NCI-H526 treated with DMSO at 0.1 percent for 48 hours (cell line): ENCODE measurements around the gene MAML1.
"Not testable (repeated sequence)": the region's sequence is repeated elsewhere in the genome, so short reads cannot be mapped to it uniquely, and the experiment has no call there.

Experiments used
- DNase-seq: peaks from one replicate; lab custom pipeline; 2025; lab: John Stamatoyannopoulos, UW

MAML1 gene

GRCh38 chr5:179734536-179735164, 2.0 kb downstream of the MAML1 start:
- DNase-seq: no peak

- DNase-seq: no peak
These were observed 6.1 kb downstream of the MAML1 start for GRCh38 chr5:179738742-179739141.

GRCh38 chr5:179744106-179744505, 11.5 kb downstream of the MAML1 start:
- not testable (repeated sequence) for DNase-seq

GRCh38 chr5:179746872-179747271, 14.2 kb downstream of the MAML1 start:
- DNase-seq: no peak

GRCh38 chr5:179747811-179748210, 15.2 kb downstream of the MAML1 start:
- DNase-seq: no peak

GRCh38 chr5:179749857-179750508, 17.4 kb downstream of the MAML1 start:
- DNase-seq: no peak

GRCh38 chr5:179753971-179754370, 21.3 kb downstream of the MAML1 start:
- DNase-seq: no peak

GRCh38 chr5:179755022-179755421, 22.4 kb downstream of the MAML1 start:
- no peak for DNase-seq

GRCh38 chr5:179758955-179759354, 26.3 kb downstream of the MAML1 start:
- no peak for DNase-seq

GRCh38 chr5:179759581-179760551, 27.2 kb downstream of the MAML1 start:
- DNase-seq: no peak

GRCh38 chr5:179762079-179762780, 29.6 kb downstream of the MAML1 start:
- DNase-seq: no peak

- DNase-seq: no peak
These were observed 30.2 kb downstream of the MAML1 start for GRCh38 chr5:179762781-179763176.

- DNase-seq: no peak
These were observed 30.8 kb downstream of the MAML1 start for GRCh38 chr5:179763215-179763945.

- no peak for DNase-seq
These were observed 31.4 kb downstream of the MAML1 start for GRCh38 chr5:179764056-179764455.

GRCh38 chr5:179765400-179765799, 32.8 kb downstream of the MAML1 start:
- DNase-seq: no peak

- no peak for DNase-seq
These were observed 33.6 kb downstream of the MAML1 start for GRCh38 chr5:179766021-179766725.

- DNase-seq: no peak
These were observed 34.3 kb downstream of the MAML1 start for GRCh38 chr5:179766726-179767455.

- no peak for DNase-seq
These were observed 35.0 kb downstream of the MAML1 start for GRCh38 chr5:179767496-179768100.

- DNase-seq: no peak
These were observed 35.9 kb downstream of the MAML1 start for GRCh38 chr5:179768326-179769085.
